Keratinocyte (primary cell): ENCODE data around the gene IGFBP7. TPM values are rescaled to one million over a fixed set of nuclear protein-coding genes. Genes with fewer than 3 reads are reported as not detected.

ENCODE experiments used
- DNase-seq: peaks from one replicate; pipeline ENCODE4 v3.0.0-alpha.2; 2011; ENCODE audit warnings: low read depth, missing footprints, low spot score
- FAIRE-seq: peaks from 2 replicates; lab custom pipeline; 2011; peaks lifted over from hg19 to GRCh38; lab: Jason Lieb, UNC
- H2AFZ ChIP-seq: 2 replicates; pipeline ENCODE4 v1.6.0; 2012; ENCODE audit warnings: low read length, control low read depth, inconsistent platforms; ENCODE audit not compliant: control insufficient read depth
- H3K27ac ChIP-seq: 2 replicates; pipeline ENCODE4 v1.5.1; 2011; ENCODE audit warnings: low read length; ENCODE audit not compliant: control insufficient read depth, insufficient read depth
- H3K27me3 ChIP-seq: 3 replicates; pipeline ENCODE4 v1.6.0; 2011; ENCODE audit warnings: low read length; ENCODE audit not compliant: control insufficient read depth, insufficient read depth; ENCODE audit errors: extremely low read depth
- H3K36me3 ChIP-seq, 2 experiments: 2 replicates in 1 of 2; 3 replicates in 1 of 2; pipeline ENCODE4 v1.5.1; 2011; ENCODE audit warnings: low read length in 2 of 2, mild to moderate bottlenecking in 1 of 2; ENCODE audit not compliant: control insufficient read depth in 2 of 2, insufficient read depth in 2 of 2; ENCODE audit errors: extremely low read depth in 1 of 2
- H3K4me1 ChIP-seq: 3 replicates; pipeline ENCODE4 v1.5.1; 2011; ENCODE audit warnings: low read length; ENCODE audit not compliant: control insufficient read depth, insufficient read depth; ENCODE audit errors: extremely low read depth
- H3K4me2 ChIP-seq: 3 replicates; pipeline ENCODE4 v1.6.0; 2011; ENCODE audit warnings: low read depth, low read length; ENCODE audit not compliant: control insufficient read depth, insufficient read depth; ENCODE audit errors: extremely low read depth
- H3K4me3 ChIP-seq, 3 experiments: fragments of 200-600 bp in 1 of 3; sonication (generic) in 1 of 3; 2 replicates in 2 of 3; 3 replicates in 1 of 3; pipeline ENCODE4 v1.5.1; 2011 to 2016; ENCODE audit warnings: low read length in 3 of 3, mild to moderate bottlenecking in 3 of 3, control low read depth in 2 of 3, inconsistent platforms in 1 of 3, low read depth in 1 of 3, mixed read lengths in 1 of 3, mixed run types in 1 of 3, moderate library complexity in 1 of 3; ENCODE audit not compliant: control insufficient read depth in 2 of 3, insufficient read depth in 2 of 3; ENCODE audit errors: extremely low read depth in 1 of 3
- H3K79me2 ChIP-seq: 2 replicates; pipeline ENCODE4 v1.6.0; 2012; ENCODE audit warnings: low read length; ENCODE audit not compliant: control insufficient read depth, insufficient read depth
- H3K9ac ChIP-seq: 3 replicates; pipeline ENCODE4 v1.6.0; 2011; ENCODE audit warnings: low read length; ENCODE audit not compliant: control insufficient read depth, insufficient read depth; ENCODE audit errors: extremely low read depth
- H3K9me1 ChIP-seq: 3 replicates; pipeline ENCODE4 v1.6.0; 2011; ENCODE audit warnings: low read length; ENCODE audit not compliant: control insufficient read depth, insufficient read depth; ENCODE audit errors: extremely low read depth
- H3K9me3 ChIP-seq: 2 replicates; pipeline ENCODE4 v1.5.1; 2012; ENCODE audit warnings: low read depth, low read length; ENCODE audit not compliant: control insufficient read depth
- H4K20me1 ChIP-seq: 3 replicates; pipeline ENCODE4 v1.6.0; 2011; ENCODE audit warnings: low read length; ENCODE audit not compliant: control insufficient read depth, insufficient read depth; ENCODE audit errors: extremely low read depth
- CTCF ChIP-seq, 3 experiments: IDR thresholded peaks in 1 of 3; conservative IDR thresholded peaks in 1 of 3; optimal IDR thresholded peaks in 1 of 3; 2 replicates in 2 of 3; 3 replicates in 1 of 3; pipeline versions ENCODE3 to v1.5.1; 2011; ENCODE audit warnings: low read length in 3 of 3, mild to moderate bottlenecking in 3 of 3, moderate library complexity in 2 of 3, control low read depth in 1 of 3, inconsistent platforms in 1 of 3; ENCODE audit not compliant: insufficient read depth in 2 of 3; ENCODE audit errors: extremely low read depth in 1 of 3
- EZH2 ChIP-seq: IDR thresholded peaks from one replicate; pipeline ENCODE4 v1.6.1; 2012; ENCODE audit warnings: inconsistent platforms, mild to moderate bottlenecking, low read length, moderate library complexity
- dilution Hi-C: fragments of 300-500 bp; cut with MboI; formaldehyde crosslinking; loops from one replicate; pipeline ENCODE4 v1.7.0; 2020; ENCODE audit warnings: low sequenced_read_pairs; ENCODE audit not compliant: extremely low pct_ligation_motif_present
- polyA plus RNA-seq, 5 experiments: library from polyadenylated mRNA; depleted of rRNA in 3 of 5; stranded (reverse) in 3 of 5; stranded (forward) in 1 of 5; unstranded in 1 of 5; fragments of >200 nt; gene quantifications; 1 replicate in 1 of 5; 2 replicates in 3 of 5; 3 replicates in 1 of 5; pipeline versions ENCODE4 v1.2.1 to v1.2.3, GENCODE V29; 2011 to 2012; ENCODE audit warnings: missing spikeins in 2 of 5, low read depth in 1 of 5, low replicate concordance in 1 of 5

IGFBP7 gene
- polyA plus RNA-seq, 1 donor (not counting 4 experiments of a cell fraction or from before 2014, with no cell fraction given): 413 TPM

- Histone ChIP-seq H3K79me2 (peaks cover 3% of the 10 kb centered on the region), H3K4me2 (no peak overlapping the region), H4K20me1 (no peaks in the 10 kb centered on the region), H3K9ac (no peak overlapping the region), H3K9me1 (no peaks in the 10 kb centered on the region), H3K4me1 (no peaks in the 10 kb centered on the region), H3K36me3 (peaks cover 8 to 28% of the 10 kb centered on the region in 2 experiments), H3K4me3 (no peak overlapping the region), H2AFZ (no peak overlapping the region), H3K9me3 (no peaks in the 10 kb centered on the region), H3K27ac (no peak overlapping the region), H3K27me3 (no peaks in the 10 kb centered on the region)
- no peak for FAIRE-seq
- TF ChIP-seq EZH2: no peak
- TF ChIP-seq CTCF (optimal IDR thresholded peaks at IDR 0.05 in 1 of 3, IDR thresholded peaks at IDR 0.05 in 1 of 3, conservative IDR thresholded peaks at IDR 0.05 in 1 of 3; ENCODE audit: extremely low read depth in 1 of 3, insufficient read depth in 2 of 3, low read length in 3 of 3): no peak
- dilution Hi-C loops: no loop called here
- no peak for DNase-seq
These were observed 70.8 kb downstream of the IGFBP7 start for GRCh38 chr4:57039345-57039744.

- Histone ChIP-seq H3K36me3 (peaks cover 5 to 25% of the 10 kb centered on the region in 2 experiments), H3K9me1 (no peaks in the 10 kb centered on the region), H3K79me2 (no peaks in the 10 kb centered on the region), H2AFZ (no peak overlapping the region), H4K20me1 (no peaks in the 10 kb centered on the region), H3K27me3 (no peaks in the 10 kb centered on the region), H3K9ac (no peak overlapping the region), H3K4me1 (no peaks in the 10 kb centered on the region), H3K9me3 (no peaks in the 10 kb centered on the region), H3K27ac (no peak overlapping the region), H3K4me2 (no peak overlapping the region), H3K4me3 (no peak overlapping the region)
- FAIRE-seq: peak; percentile 41
- dilution Hi-C loops: no loop called here
- TF ChIP-seq EZH2 (no peak), CTCF (optimal IDR thresholded peaks at IDR 0.05 in 1 of 3, IDR thresholded peaks at IDR 0.05 in 1 of 3, conservative IDR thresholded peaks at IDR 0.05 in 1 of 3; ENCODE audit: extremely low read depth in 1 of 3, insufficient read depth in 2 of 3, low read length in 3 of 3) (peak; percentile 86 to 95 (median 92))
- DNase-seq: no peak
These were observed 72.1 kb downstream of the IGFBP7 start for GRCh38 chr4:57037982-57038604.
